OCI-LY1 (cell line): ENCODE measurements around the gene PPFIA4.

Source experiments
- H2AFZ ChIP-seq: fragments of 200-600 bp; sonication (generic), shearing (Covaris generic); 2 replicates; pipeline ENCODE4 v1.6.0; 2014; ENCODE audit warnings: antibody characterized with exemption, mild to moderate bottlenecking, low read length
- H3F3A ChIP-seq: fragments of 200-600 bp; sonication (generic), shearing (Covaris generic); 2 replicates; pipeline ENCODE4 v1.6.0; 2014; ENCODE audit warnings: mild to moderate bottlenecking, antibody characterized with exemption, low read length, moderate library complexity; ENCODE audit not compliant: insufficient read depth
- H3K27ac ChIP-seq: fragments of 200-600 bp; sonication (generic); 2 replicates; pipeline ENCODE4 v1.5.1; 2014; ENCODE audit warnings: low read length, mixed run types, mild to moderate bottlenecking, low read depth; ENCODE audit not compliant: poor library complexity, severe bottlenecking
- H3K27me3 ChIP-seq: fragments of 200-600 bp; sonication (generic); 2 replicates; pipeline ENCODE4 v1.6.0; 2014; ENCODE audit warnings: antibody characterized with exemption, mild to moderate bottlenecking, low read length, moderate library complexity; ENCODE audit not compliant: insufficient read depth
- H3K36me3 ChIP-seq: fragments of 200-600 bp; sonication (generic); 2 replicates; pipeline ENCODE4 v1.6.1; 2014; ENCODE audit warnings: mild to moderate bottlenecking, antibody characterized with exemption, low read length, moderate library complexity, mixed read lengths; ENCODE audit not compliant: insufficient read depth
- H3K4me1 ChIP-seq: fragments of 200-600 bp; sonication (generic); 2 replicates; pipeline ENCODE4 v1.5.1; 2014; ENCODE audit warnings: mild to moderate bottlenecking, low read length, moderate library complexity; ENCODE audit not compliant: insufficient read depth, severe bottlenecking
- H3K4me2 ChIP-seq: fragments of 200-600 bp; sonication (generic), shearing (Covaris generic); 2 replicates; pipeline ENCODE4 v1.6.1; 2014; ENCODE audit warnings: low read length
- H3K4me3 ChIP-seq: fragments of 200-600 bp; sonication (generic); 2 replicates; pipeline ENCODE4 v1.5.1; 2014; ENCODE audit warnings: low read length, low read depth, mild to moderate bottlenecking, mixed read lengths; ENCODE audit not compliant: poor library complexity, severe bottlenecking
- H3K79me2 ChIP-seq: fragments of 200-600 bp; shearing (Covaris generic); 2 replicates; pipeline ENCODE4 v1.6.1; 2016; ENCODE audit warnings: mixed run types, low read length, mixed read lengths; ENCODE audit not compliant: insufficient read depth
- H3K9ac ChIP-seq: fragments of 200-600 bp; sonication (generic), shearing (Covaris generic); 2 replicates; pipeline ENCODE4 v1.6.1; 2014; ENCODE audit warnings: mild to moderate bottlenecking, low read length, mixed read lengths
- H3K9me2 ChIP-seq: fragments of 200-600 bp; sonication (generic), shearing (Covaris generic); 2 replicates; pipeline ENCODE4 v1.6.1; 2014; ENCODE audit warnings: low read depth, mild to moderate bottlenecking, low read length, mixed read lengths
- H3K9me3 ChIP-seq: fragments of 200-600 bp; shearing (Covaris generic); 2 replicates; pipeline ENCODE4 v1.6.1; 2014; ENCODE audit warnings: low read length, mixed read lengths
- H4K20me1 ChIP-seq: fragments of 200-600 bp; sonication (generic), shearing (Covaris generic); 2 replicates; pipeline ENCODE4 v1.6.0; 2016; ENCODE audit warnings: mild to moderate bottlenecking, low read length; ENCODE audit not compliant: insufficient read depth
- CTCF ChIP-seq: fragments of 200-600 bp; sonication (generic), shearing (Covaris generic); IDR thresholded peaks from 2 replicates; pipeline ENCODE4 v1.5.1; 2017; ENCODE audit warnings: mild to moderate bottlenecking, antibody characterized with exemption, low read length, moderate library complexity, mixed read lengths
- EZH2 ChIP-seq: fragments of 200-600 bp; sonication (generic), shearing (Covaris generic); IDR thresholded peaks from 2 replicates; pipeline ENCODE4 v1.8.0; 2017; ENCODE audit warnings: borderline replicate concordance, mixed run types, mild to moderate bottlenecking, antibody characterized with exemption, low read length, moderate library complexity, mixed read lengths

PPFIA4 gene

GRCh38 chr1:203089001-203089650, 62.8 kb downstream of the PPFIA4 start:
- no peak for TF ChIP-seq CTCF
- TF ChIP-seq EZH2, result no peak
- H3K9ac ChIP-seq, result no peak overlapping the region
- H3F3A ChIP-seq, result no peaks in the 10 kb centered on the region
- no peak overlapping the region for H2AFZ ChIP-seq
- H3K79me2 ChIP-seq, result no peaks in the 10 kb centered on the region
- no peaks in the 10 kb centered on the region; the same call in 1 of the 2 replicates for H3K27me3 ChIP-seq
- no peaks in the 10 kb centered on the region for H3K36me3 ChIP-seq
- H3K9me2 ChIP-seq, result no peaks in the 10 kb centered on the region
- H3K4me3 ChIP-seq, result no peak overlapping the region
- no peaks in the 10 kb centered on the region for H3K4me1 ChIP-seq
- H3K4me2 ChIP-seq, result no peak overlapping the region
- H3K9me3 ChIP-seq, result no peaks in the 10 kb centered on the region
- H3K27ac ChIP-seq, result no peak overlapping the region
- no peaks in the 10 kb centered on the region for H4K20me1 ChIP-seq

GRCh38 chr1:203089651-203090045, 63.4 kb downstream of the PPFIA4 start:
- Histone ChIP-seq H3K79me2 (no peaks in the 10 kb centered on the region), H3K27me3 (no peaks in the 10 kb centered on the region; the same call in 1 of the 2 replicates), H3K4me1 (no peaks in the 10 kb centered on the region), H3K4me3 (no peak overlapping the region), H3K9me3 (no peaks in the 10 kb centered on the region), H3K4me2 (no peak overlapping the region), H2AFZ (no peak overlapping the region), H3K36me3 (no peaks in the 10 kb centered on the region), H3F3A (no peaks in the 10 kb centered on the region), H4K20me1 (no peaks in the 10 kb centered on the region), H3K27ac (no peak overlapping the region), H3K9ac (no peak overlapping the region), H3K9me2 (no peaks in the 10 kb centered on the region)
- TF ChIP-seq EZH2, result no peak
- TF ChIP-seq CTCF, result no peak

GRCh38 chr1:203090421-203091198, 64.3 kb downstream of the PPFIA4 start:
- TF ChIP-seq CTCF, result no peak
- TF ChIP-seq EZH2, result no peak
- Histone ChIP-seq H3K27ac (no peak overlapping the region), H3K9me2 (no peaks in the 10 kb centered on the region), H3K4me3 (no peak overlapping the region), H3K79me2 (no peaks in the 10 kb centered on the region), H3K27me3 (no peaks in the 10 kb centered on the region; the same call in 1 of the 2 replicates), H3K4me2 (no peak overlapping the region), H3K36me3 (no peaks in the 10 kb centered on the region), H3K9me3 (peaks cover 7% of the 10 kb centered on the region; the same call in 1 of the 2 replicates), H3K9ac (no peak overlapping the region), H3F3A (no peaks in the 10 kb centered on the region), H3K4me1 (no peaks in the 10 kb centered on the region), H4K20me1 (no peaks in the 10 kb centered on the region), H2AFZ (no peak overlapping the region)
